CD4-positive, alpha-beta T cell treated with Interleukin-10 for 1 hour (primary cell): ENCODE data around the gene DCHS2.

Experiments
- DNase-seq: peaks from one replicate; pipeline ENCODE4 v3.0.0-alpha.2; 2020

DCHS2 gene

DNA sequence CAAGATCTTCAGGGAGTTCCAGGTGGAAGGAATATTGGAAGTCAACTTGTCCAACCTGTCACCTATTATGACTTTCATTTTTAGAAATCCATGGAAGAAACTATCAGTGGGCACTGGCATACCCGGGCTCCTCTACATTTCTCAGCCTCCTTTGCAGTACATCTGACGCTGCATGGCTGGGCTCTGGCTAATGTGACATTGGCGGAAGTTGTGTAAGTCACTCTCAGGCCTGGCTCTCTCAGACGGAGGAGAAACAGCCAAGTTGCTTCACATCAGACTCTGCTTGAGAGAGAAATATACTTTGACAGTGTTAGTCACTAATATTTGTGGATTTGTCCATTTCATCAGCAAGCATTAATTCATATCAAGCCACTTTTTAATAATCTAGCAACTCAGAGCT is 4.5 kb downstream of the DCHS2 start:
- DNase-seq, result no peak

DNA sequence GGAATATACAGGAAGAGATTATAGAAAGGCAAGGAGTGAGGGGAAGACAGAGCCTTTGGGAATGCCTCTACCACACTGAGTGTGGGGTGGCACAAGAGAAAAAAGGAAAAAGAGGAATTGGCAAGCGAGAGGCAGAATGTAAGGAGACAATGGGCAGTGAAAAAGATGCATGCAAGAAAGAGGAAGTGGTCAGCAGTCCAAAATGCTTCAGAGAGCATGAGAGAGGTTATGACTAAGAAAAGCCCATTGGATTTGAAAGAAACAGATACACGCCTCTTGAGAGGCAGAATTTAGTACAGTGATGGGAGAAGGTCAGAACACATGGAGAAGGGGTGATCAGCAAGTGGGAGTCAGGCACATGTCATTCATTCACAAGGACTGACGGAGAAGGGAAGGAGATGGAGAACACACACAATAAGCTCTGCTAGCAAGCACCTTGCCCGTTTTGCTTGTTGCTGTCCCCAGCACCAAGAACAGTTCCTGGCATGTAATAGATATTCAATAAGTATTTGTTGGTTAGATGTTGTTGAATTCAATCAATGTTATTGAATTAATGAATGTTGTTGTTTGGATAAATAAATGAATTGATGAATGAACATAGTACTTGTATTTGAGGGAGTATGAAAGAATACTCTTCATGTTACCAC is 6.3 kb downstream of the DCHS2 start:
- no peak for DNase-seq

DNA sequence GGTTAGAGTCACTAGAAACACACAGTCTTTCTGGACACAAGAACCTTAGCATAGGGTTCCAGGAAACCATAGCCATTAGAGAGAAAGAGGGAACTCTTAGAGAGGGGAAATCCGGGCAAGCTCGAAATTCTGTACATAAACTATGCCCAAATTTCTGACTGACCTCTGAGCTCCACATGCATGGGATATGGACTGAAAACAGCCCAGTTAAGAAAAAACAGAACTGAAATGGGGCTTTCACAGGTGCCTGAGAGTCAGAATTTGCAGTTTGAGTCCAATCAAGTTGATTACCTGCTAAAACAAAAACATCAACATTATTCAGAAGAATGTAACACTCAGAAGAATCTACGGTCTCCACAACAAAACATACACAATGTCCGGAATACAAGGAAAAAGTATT is 13.1 kb downstream of the DCHS2 start:
- DNase-seq, result no peak

DNA sequence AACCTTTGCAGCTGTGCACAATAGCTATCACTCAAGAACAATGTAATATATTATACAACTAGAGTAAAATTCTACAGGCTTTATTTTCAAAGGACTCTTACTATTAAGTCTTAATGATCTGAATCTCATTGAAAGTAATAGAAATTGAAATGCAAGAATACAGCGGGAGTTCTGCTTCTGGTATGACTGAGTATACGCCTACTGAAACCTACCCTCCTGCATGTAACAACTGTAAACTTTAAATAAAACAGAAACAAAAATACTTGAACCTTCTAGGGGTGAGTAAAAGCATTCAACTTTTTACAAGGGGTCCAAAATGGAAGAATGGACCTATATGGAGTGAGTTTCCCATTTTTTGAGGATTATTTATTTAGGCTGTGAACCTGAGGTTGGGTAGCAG is 13.5 kb downstream of the DCHS2 start:
- DNase-seq, result no peak

DNA sequence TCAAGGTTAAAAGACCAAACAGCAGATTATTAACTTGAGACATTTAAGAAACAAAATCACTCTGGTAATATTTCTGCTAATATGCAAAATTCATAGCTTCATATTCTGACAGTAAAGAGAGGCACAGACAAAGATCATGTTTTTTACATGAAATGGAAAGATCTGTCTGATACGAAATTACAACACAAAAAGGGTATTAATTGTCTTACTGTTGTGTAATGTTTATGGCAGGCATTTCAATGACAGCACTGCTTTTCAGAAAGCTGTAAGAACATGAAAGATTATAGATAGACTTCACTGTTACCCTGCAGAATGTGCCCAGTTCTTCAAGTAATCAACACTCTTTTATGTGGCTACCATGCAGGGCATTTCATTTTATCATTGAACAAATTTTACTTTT is 15.4 kb downstream of the DCHS2 start:
- DNase-seq, result no peak

DNA sequence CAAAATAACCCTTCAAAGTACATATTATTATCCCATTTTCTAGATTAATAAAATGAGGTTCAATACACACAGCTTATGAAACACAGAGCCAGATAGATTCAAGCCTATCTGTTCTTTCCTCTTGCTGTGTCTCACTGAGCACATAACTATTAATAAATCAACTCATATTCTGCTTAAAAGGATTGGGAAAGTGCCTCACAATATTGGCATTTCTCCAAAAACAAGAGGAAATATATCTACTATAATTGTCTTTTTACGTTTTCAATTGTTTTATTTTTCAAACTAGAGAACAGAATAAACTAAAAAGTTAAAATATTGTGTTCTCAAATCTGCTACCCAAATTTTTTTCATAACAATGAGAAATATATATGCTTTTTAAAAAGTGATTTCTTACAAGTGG is 15.8 kb downstream of the DCHS2 start:
- DNase-seq, result no peak

DNA sequence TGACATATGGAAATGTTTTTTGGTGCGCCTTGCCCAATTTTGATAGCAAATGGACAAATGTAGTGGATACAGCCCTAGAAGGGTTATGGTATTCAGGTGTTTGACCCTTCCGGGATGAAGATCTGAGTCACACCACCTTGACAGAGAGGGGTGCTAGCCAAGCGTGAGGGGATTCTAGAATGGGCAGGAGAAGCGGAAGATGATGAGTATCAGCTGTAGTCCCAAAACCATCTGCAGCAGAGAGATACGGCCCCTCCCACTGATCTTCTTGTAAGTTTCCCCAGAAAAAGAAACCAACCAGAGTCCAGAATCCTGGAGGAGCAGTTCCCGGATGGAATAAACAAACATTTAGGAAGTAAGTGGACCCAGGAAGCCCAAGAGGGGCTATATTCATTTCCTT is 18.1 kb downstream of the DCHS2 start:
- DNase-seq, result no peak

DNA sequence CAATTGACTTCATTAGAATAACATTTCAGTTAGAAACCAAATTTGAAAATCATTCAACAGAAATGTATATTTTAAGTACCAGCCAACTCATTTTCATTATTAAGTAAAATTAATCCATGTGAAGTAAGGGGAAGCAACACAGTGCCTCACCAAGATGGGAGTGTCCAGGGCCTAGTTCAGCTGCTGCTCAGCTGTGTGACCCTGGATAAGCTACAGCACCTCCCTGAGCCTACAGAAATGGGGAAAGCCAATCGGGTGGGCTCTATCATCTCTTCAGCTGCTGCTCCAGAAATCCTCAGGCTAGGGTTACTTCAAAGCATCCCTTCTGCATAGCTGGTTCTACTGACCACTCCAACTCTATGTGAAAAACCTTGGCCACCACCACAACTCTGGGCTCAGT is 18.7 kb downstream of the DCHS2 start:
- no peak for DNase-seq

DNA sequence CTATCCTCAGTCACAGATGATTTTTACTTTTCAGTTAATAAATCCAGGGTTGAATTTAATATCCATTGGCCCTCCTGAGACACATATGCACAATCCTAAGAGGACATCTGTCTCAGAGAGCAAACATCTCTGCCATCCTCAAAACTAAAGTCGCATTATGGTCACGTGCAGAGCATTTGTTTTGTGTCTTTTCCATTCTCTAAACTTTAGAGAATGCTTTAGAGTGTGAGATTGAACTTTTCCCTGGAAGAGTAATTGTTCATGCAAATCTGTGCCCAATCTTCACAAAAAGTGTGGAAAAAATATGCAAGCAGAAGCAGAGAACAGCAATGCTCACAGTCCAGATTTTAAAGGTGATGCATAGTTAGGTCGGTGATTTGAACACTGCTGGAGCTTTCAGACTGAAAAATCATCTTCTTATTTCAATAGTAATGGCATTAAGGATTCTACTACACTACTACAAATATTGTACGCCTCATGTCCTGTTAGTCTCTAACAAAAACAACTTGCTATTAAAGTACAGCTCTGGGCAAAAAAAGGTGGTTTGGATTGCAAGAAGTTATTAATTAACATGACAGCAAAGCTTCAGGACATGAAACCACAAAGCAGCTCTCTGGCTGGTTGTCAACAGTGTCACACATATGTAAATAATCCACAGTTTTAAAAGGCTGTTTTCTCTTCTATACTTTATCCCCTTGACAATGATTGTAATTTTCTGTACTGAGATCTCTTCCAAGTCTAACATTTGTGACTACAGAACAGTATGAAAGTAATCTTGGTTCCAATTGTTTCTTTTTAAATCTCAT is 19.9 kb downstream of the DCHS2 start:
- DNase-seq, result no peak

DNA sequence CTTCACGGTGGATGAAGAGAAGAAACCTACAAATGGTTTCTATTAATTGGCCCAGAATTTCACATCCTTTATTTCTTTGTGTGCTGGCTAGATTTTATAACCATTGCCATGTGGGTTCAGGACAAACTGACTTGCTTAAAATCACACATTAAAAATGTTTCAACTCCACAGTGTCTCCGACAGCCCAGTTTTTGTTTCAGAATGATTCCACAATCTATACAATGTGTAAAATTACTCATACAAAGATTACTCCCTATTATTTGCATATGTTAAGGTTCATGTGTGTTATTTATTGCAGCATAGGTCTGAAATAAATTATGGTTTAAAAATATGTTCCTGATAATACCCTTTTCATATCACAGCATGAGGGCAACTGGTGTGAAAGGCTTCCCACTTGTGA is 20.6 kb downstream of the DCHS2 start:
- DNase-seq, result no peak

DNA sequence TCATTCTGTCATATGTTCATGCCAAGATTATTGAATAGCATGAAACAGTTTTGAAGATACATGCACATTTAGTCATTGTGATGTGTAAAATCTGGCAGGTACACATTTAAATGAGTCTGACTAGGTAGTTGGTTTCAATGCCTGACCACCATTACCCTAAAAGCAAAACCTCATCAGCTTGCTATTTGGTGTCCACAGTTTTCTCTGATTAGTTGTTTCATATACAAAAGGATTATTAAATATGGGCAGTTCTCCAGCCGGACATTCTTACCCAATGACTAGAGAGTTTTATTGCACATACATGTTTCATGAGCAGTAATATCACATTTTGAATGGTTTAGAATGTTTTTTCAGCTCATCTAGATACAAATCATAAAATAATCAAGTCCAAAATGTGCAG is 23.7 kb downstream of the DCHS2 start:
- DNase-seq, result no peak

DNA sequence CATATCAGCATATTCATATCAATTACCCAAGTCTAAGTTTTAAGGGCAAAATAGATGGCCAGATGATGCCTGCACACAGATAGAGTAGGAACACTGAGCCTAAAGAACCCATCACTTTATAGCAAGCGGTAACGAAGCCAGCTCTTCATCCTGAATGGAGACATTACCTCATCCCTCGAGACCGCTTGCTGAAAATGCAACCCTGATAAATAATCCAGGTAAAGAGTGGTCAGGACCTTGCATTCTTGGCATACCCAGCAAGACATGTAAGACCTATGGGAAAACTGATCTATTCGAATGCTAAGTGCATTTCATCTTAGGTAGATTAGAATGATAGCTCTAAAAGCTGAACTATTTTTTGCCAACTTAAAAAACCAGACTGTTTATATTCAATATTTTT is 25.3 kb downstream of the DCHS2 start:
- DNase-seq, result no peak

DNA sequence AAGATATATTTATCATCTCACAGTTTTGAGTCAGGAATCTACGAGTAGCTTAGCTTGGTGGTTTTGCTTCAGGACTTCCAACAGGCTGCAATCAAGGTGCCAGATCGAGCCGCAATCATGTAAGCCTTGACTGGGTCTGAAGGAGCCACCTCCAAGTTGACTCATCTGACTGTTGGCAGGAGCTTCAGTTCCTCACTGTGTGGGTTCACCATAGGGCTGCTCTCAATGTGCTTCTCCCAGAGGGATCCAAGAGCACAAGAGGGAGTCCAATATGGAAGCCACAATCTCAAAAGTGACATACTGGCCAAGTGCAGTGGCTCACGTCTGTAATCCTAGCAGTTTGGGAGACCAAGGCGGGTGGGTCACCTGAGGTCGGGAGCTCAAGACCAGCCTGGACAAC is 26.5 kb downstream of the DCHS2 start:
- no peak for DNase-seq

DNA sequence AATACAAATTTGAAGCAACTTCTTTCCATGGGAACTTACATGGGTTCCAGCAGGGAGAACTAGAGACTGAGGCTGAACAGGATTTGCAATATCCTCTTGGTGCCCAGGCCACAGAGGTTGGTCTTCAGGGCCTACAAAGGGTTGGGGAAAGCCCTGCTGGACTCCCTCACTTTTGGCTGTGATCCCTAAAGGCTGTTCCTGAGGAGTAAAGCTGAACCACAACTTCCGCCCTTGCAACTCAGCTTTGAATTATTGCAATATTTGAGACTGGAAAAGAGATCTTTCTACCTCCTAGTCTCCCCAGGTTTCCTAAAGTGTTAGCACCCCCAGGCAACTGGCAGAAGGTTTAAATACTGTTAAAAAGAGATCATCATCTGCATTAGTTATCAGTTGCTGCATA is 26.9 kb downstream of the DCHS2 start:
- no peak for DNase-seq

DNA sequence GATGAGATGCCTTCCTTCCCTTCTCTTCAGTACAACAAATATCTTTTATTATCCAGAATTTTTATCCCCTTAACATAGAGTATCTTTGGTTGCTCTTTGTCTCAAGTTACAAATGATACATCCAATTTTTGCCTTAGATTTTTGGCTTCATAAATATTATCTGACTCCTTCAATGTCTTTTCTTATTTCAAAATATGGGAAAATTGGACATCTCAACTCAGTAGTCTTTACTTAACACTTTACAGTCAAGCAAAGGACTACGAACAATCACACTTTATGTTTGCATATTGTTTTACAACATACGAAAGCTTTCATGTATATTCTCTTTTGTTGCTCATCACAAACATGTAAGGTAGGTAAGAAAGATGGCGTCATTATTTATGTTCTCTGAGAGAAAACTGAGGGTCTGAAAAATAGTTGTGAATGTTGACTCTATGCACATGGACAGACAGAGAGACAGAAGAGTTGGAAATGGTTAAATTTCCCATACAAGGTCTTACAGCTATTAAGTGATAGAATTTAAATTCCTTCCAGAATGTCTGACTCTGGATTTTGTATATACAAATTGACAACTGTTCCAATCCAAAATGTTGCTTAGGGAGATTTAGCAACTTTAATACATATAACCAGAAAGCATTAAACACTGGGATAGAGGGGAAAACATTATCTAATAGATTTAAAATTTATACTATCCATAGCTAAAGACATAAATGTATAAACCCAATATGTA is 29.4 kb downstream of the DCHS2 start:
- no peak for DNase-seq

DNA sequence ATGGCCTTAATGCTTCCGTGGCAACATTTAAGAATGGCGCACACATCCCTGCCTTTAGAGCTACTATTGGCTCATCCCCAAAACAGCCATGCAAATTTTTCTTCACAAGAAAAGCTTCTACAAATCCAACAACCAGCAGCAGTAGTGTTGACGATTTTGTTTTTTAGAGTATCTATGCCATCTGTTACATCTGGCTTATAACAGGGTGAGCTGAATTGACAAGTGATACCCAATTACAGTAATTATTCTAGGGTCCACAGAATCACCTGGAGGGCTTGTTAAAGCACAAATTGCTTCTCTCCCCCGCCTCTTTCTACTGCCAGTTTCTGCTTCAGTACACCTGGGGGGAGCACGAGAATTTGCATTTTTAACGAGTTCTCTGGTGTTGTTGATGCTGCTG is 34.1 kb downstream of the DCHS2 start:
- no peak for DNase-seq

DNA sequence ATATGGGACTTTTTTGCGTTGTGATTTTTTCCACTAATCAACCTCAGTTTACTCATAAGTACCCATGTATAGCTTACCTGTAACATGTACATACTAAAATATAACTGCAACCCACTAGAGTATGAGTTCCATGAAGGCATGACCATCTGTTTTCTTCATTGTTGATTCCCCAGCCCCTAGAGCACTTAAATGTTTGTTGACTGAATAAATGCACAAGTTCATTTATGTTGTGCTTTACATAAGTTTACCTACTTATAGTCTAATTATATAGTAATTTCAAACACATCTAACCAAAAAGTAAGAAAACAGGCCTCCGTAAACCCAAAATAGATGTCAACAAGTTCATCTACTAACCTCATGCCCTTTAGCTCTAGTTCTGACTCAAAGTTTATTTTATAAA is 34.7 kb downstream of the DCHS2 start:
- no peak for DNase-seq

DNA sequence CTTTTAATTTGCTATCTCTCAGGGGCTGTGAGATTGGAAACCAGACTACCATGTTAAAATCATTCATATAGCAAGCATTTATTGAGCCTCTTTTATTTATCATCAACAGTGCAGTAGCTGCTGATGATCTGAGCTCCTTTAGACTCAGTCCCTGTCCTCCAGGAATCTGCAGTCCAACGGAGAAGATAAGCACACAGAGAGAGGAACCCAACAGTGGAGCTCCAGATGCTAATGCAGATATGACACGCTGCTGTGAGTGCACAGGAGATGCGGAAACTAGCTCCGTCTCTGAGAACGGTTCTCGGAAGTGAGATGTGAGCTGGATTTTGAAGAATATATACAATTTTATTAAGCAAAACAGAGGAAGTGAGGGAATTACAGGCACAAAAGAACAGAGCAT is 35.4 kb downstream of the DCHS2 start:
- DNase-seq, result no peak

DNA sequence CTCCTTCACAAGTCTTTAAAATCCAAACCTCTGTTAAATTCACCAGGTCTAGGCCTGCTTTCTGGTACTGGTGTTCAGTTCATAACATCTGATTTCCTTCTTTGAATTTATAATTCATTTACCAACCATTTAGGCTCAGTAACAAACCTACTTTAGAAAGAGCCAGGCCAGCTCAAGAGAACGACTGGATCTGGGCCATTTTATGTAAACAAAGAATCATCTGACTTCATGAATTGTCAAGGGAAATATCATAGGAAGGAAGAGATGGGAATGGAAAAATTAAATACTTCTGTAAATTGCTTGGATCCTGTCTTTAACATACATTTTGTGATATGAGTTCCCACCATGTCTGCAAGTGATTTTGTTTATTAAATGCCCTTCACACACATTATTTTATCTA is 36.5 kb downstream of the DCHS2 start:
- DNase-seq, result no peak

DNA sequence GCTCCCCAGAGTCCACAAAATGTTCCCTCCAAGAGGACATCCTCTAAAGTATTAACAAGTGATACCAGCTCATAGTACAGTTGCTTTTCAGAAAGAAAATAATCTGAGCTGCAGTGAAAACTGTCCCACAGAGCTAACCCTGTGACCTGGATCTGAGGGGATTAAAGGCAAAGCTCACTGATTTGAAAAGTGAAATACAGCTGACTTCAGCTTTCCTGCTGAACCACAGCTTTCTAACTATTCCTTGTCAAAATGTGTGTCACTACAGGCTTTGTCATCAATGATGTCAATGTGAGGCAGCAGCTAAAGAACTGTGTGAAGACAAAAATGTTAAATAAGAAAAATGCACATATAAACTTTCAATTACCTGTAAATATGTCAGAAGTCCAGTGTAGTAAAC is 36.9 kb downstream of the DCHS2 start:
- DNase-seq, result no peak

DNA sequence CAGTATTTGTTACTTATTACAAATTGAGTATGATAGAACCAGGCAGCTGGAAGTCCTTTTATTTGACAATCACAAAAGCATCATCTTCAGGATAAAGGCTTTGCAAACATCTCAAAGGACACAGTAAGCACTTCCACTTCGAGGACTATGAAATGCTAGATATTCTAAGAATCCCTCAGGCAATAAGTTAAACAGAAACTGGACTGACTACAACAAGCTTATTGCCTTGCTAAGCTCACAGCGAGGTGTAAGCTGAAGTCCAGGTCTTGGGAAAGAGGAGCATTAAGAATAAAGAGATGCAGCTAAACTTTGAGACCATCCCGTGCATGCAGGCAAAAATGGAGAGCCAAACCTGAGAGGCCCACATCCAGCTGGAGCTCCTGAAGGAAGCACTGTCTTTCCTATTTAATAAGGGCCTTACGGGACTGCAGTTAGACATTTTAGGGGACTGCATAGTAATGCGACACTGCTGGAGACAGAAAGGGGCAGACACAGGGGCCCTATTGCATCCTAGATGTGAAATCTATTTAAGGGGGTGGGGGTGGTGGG is 38.7 kb downstream of the DCHS2 start:
- DNase-seq, result no peak

DNA sequence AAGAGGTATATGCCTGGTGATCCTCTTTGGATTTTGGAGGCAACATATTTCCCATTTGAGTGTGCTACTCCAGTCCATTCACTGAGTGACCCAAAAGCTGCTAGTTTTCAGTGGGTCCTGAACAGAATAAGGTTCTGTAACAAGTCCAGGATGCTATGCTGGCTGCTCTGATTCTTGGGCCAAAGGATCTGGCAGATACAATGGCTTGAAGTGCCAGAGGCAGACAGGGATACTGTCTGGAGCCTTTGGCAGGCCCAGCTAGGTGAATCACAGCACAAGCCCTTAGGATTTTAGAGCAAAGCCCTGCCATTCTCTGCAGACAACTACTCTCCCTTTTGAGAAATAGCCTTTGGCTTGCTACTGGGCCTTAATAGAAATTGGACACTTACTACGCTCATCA is 40.6 kb downstream of the DCHS2 start:
- DNase-seq, result no peak

DNA sequence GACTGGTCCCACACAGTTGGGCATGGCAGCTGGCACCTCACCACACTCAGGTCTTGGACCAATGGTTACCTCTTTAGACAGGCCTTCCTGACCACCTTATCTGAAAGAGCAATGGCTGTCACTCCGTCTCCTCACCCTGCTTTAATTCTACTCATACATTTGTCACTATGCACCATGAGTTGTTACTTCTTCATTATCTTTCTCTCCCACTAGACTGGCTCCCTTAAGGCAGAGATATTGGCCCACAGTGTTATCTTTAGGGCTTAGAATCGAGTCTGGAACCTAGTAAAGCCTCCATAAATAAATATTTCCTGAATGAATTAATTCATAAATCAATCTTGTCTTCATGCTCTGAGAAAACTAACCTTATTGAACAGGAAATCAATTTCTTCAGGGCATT is 46.6 kb downstream of the DCHS2 start:
- DNase-seq, result no peak

DNA sequence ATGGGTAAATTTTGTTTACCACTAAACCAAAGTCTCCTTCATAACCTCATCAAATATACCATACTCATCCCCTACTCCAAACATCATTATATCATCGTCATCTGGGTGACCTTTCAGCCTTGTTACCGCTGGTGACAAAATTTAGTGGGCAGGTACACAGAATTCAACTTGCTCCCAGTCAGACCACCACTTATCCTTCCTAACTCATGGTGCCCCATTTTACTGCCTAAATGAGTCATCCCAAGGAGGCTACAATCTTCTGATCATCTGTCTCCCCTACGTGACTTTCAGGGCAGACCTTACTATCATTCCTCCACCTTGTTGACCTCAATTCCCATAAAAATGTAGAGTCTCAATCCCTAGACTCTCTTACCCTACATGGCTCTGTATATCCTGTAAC is 49.6 kb downstream of the DCHS2 start:
- no peak for DNase-seq
